Mucosa of stomach (tissue), 1 donor: Measurements from ENCODE around the gene TBC1D16.

Source experiments
- H3K27me3 ChIP-seq: one replicate; pipeline ENCODE4 v1.7.0; 2013; ENCODE audit warnings: mild to moderate bottlenecking, low read length; ENCODE audit not compliant: control insufficient read depth, insufficient read depth
- H3K36me3 ChIP-seq: one replicate; pipeline ENCODE4 v1.7.0; 2013; ENCODE audit warnings: low read length; ENCODE audit not compliant: control insufficient read depth, insufficient read depth
- H3K4me1 ChIP-seq: one replicate; pipeline ENCODE4 v1.7.0; 2013; ENCODE audit warnings: mild to moderate bottlenecking, low read length; ENCODE audit not compliant: control insufficient read depth, insufficient read depth
- H3K4me3 ChIP-seq: one replicate; pipeline ENCODE4 v1.7.0; 2013; ENCODE audit warnings: low read length
- H3K9ac ChIP-seq: one replicate; pipeline ENCODE4 v1.7.0; 2013; ENCODE audit warnings: mild to moderate bottlenecking, low read length, moderate library complexity
- H3K9me3 ChIP-seq: one replicate; pipeline ENCODE4 v1.7.0; 2013; ENCODE audit warnings: mild to moderate bottlenecking, low read length, moderate library complexity; ENCODE audit not compliant: control insufficient read depth
- donor health status: Pancreatic carcinoma.

Gene TBC1D16, protein sequence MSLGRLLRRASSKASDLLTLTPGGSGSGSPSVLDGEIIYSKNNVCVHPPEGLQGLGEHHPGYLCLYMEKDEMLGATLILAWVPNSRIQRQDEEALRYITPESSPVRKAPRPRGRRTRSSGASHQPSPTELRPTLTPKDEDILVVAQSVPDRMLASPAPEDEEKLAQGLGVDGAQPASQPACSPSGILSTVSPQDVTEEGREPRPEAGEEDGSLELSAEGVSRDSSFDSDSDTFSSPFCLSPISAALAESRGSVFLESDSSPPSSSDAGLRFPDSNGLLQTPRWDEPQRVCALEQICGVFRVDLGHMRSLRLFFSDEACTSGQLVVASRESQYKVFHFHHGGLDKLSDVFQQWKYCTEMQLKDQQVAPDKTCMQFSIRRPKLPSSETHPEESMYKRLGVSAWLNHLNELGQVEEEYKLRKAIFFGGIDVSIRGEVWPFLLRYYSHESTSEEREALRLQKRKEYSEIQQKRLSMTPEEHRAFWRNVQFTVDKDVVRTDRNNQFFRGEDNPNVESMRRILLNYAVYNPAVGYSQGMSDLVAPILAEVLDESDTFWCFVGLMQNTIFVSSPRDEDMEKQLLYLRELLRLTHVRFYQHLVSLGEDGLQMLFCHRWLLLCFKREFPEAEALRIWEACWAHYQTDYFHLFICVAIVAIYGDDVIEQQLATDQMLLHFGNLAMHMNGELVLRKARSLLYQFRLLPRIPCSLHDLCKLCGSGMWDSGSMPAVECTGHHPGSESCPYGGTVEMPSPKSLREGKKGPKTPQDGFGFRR

DNA sequence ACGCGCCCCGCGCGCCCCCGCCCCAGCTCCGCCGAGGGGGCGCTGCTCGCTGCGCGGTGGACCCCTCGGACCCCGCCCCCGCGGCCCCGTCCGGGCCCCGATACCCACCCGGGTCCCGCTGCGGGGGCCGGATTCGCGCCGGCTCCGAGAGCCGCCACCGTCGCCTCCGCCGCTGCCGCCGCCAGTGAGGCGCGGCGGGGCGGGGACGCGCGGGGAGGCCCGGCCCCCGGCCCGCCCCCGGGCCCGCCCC, at the start of gene TBC1D16:
TSS of gene TBC1D16 (minus strand) at position 186 of the 250 bp plus-strand sequence. CDS start 22,325 bp downstream, outside the sequence.
- no peaks in the 10 kb centered on the region for H3K9me3 ChIP-seq
- H3K36me3 ChIP-seq, result no peaks in the 10 kb centered on the region
- peaks cover 3% of the 10 kb centered on the region for H3K27me3 ChIP-seq
- H3K4me3 ChIP-seq, result peak within 1 kb of the TSS; percentile 74
- peak within 1 kb of the TSS; percentile 76 for H3K9ac ChIP-seq
- H3K4me1 ChIP-seq, result peaks cover 20% of the 10 kb centered on the region

DNA sequence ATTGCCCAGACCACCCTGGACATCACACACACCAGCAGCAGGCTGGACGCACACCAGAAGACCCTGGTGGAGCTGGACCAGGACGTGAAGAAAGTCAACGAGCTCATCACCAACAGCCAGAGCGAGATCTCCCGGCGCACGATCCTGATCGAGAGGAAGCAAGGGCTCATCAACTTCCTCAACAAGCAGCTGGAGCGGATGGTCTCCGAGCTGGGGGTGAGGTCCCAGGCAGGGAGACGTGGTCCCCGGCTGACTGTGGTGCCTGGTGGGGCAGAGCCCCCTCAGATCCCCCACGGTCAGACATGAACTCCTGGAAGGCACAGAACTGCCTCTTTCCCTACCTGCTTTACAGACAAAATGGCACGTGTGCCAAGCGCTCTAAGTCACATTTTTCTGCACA, 49.1 kb upstream of the TBC1D16 start:
- no peak overlapping the region for H3K4me3 ChIP-seq
- H3K36me3 ChIP-seq, result no peaks in the 10 kb centered on the region
- no peaks in the 10 kb centered on the region for H3K9me3 ChIP-seq
- no peak overlapping the region for H3K9ac ChIP-seq
- H3K27me3 ChIP-seq, result peaks cover 4% of the 10 kb centered on the region
- peaks cover 7% of the 10 kb centered on the region for H3K4me1 ChIP-seq

DNA sequence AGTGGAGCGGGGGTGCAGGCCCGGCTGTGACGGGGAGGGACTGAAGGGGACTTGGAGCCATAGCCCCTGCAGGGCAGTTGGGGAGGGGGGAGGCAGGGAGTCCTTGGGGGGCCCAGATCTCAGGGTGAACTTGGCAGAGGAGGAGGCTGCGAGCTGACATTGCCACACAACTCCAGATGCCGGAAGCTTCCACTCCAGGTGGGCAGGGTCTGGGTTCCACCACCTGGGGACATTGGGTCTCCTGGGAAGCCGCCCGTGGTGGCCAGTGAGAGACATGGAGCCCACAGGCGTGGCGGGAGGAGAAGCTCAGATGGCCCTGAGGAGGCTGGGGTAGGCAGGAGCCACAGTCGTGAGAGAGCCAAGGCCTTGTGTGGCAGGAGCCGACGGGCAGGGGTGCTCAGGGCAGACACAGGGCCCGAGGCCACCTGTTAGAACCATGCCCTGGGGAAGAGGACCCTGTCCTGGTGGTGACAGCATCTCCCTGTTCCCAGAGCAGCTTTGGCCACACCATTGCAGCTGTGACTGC, 47.5 kb upstream of the TBC1D16 start:
- Histone ChIP-seq H3K9me3 (no peaks in the 10 kb centered on the region), H3K36me3 (no peaks in the 10 kb centered on the region), H3K9ac (no peak overlapping the region), H3K4me3 (no peak overlapping the region), H3K4me1 (peaks cover 7% of the 10 kb centered on the region), H3K27me3 (peaks cover 4% of the 10 kb centered on the region)

DNA sequence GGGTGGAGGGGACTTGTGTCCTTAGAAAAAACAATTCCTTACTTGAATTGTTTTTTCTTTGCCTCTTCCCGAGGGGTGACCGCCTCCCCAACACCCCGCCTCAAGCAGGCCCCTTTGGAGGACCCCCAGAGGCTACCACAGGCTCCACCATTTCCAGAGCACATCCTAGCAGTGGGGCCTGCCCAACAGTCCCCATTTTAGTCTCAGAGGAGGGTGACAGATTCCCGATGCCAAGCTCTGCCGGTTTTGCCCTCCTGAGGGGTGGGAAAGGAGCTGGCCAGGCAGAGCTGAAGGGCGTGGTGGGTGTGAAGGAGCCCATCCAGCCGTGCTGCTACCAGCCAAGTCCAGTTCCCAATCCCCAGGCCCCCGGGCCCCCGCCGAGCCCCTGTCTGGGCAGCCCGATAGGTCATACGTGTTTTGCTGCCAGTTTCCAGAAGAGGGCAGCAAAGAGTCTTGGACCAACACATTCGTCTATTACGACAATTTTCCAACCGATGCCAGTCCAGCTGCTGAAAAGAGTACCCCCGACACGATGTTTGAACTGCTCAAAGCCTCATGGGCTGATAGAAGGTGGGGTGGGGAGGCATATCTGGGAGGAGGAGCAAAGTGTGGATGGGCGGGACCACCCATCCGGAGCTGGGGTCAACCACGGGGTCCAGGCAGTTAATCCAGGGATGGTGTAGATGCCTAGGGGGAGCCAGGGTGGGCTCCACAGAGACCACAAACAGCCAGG, 46.9 kb upstream of the TBC1D16 start:
- no peaks in the 10 kb centered on the region for H3K9me3 ChIP-seq
- peaks cover 7% of the 10 kb centered on the region for H3K4me1 ChIP-seq
- H3K27me3 ChIP-seq, result peaks cover 4% of the 10 kb centered on the region
- no peak overlapping the region for H3K9ac ChIP-seq
- H3K4me3 ChIP-seq, result no peak overlapping the region
- no peaks in the 10 kb centered on the region for H3K36me3 ChIP-seq

DNA sequence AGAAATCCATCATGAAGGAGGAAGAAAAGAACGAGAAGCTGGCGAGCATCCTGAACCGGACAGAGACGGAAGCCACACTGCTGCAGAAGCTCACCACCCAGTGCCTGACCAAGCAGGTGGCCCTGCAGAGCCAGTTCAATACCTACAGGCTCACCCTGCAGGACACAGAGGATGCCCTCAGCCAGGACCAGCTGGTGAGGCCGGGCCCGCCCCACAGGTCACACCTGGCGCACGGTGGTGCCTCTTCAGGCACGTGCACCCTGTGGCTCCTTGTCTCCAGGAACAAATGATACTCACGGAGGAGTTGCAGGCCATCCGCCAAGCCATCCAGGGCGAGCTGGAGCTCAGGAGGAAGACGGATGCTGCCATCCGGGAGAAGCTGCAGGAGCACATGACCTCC, 45.9 kb upstream of the TBC1D16 start:
- peaks cover 7% of the 10 kb centered on the region for H3K4me1 ChIP-seq
- H3K36me3 ChIP-seq, result no peaks in the 10 kb centered on the region
- no peak overlapping the region for H3K4me3 ChIP-seq
- H3K9me3 ChIP-seq, result no peaks in the 10 kb centered on the region
- H3K27me3 ChIP-seq, result no peaks in the 10 kb centered on the region
- no peak overlapping the region for H3K9ac ChIP-seq

DNA sequence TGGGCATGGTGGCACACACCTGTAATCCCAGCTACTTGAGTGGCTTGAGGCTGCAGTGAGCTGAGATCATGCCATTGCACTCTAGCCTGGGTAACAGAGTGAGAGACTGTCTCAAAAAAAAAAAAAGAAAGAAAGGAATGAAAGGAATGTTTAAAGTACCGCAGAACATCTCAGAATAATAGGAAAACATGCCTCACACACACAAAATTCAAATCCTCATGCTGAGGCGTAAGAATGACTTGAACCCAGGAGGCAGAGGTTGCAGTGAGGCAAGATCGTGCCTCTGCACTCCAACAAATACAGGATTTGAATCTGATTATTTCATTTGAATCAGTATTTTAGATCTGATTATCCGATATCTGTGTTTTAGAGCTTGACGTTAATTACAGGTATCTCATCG, 44.4 kb upstream of the TBC1D16 start:
- H3K9ac ChIP-seq, result no peak overlapping the region
- H3K4me3 ChIP-seq, result no peak overlapping the region
- no peaks in the 10 kb centered on the region for H3K36me3 ChIP-seq
- peaks cover 7% of the 10 kb centered on the region for H3K4me1 ChIP-seq
- H3K27me3 ChIP-seq, result no peaks in the 10 kb centered on the region
- no peaks in the 10 kb centered on the region for H3K9me3 ChIP-seq

DNA sequence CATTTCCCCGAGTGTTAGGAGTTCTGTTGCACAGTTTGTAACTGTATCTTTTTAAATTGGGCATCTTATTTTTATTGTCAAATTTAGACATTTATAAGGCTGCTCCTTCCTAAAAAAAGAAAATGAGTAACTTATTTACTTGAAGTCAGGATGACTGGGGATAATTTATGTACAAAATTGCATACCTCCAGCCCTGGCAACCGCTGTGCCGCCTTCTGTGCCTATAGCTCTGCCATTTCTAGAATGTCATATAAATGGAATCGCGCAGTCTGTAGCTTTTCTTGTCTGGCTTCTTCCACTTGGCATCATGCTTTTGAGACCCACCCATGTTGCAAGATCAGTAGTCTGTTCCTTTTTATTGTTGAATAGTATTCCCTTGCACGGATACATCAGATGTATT, 36.7 kb upstream of the TBC1D16 start:
- no peak overlapping the region for H3K4me3 ChIP-seq
- H3K9me3 ChIP-seq, result no peaks in the 10 kb centered on the region
- no peak overlapping the region for H3K9ac ChIP-seq
- H3K4me1 ChIP-seq, result peaks cover 28% of the 10 kb centered on the region
- no peaks in the 10 kb centered on the region for H3K36me3 ChIP-seq
- H3K27me3 ChIP-seq, result no peaks in the 10 kb centered on the region

DNA sequence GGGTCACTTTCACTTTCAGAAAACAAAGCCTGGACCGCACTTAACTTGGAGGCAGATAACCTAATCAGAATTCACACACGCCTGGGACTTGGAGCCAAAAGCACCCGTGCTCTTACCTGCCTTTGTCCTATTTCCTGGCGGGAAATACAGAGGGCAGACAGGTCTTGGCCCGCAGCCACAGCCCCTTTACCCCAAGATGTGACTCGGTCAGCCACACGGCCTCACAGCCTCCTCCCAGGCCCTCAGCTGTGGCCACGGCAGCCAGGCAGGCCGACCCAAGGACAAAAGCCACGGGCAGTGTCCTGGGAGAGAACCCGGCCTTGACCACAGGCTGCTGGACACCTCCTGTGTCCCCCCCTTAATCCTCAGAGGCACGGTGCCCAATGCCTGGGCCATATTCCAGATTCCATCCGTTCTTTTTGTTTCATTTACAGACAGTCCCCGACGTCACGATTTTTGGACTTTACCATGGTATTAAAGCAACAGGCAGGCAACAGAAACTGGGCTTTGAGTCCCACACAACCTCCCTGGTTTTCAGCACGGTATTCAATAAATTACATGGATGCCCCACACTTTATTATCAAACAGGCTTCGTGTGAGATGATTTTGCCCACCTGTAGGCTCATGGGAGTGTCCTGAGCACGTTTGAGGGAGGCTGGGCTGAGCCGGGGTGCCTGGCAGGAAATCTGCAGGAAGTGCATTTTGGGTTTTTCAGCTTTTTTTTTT, 35.6 kb upstream of the TBC1D16 start:
- peak overlapping the region; percentile 45 for H3K4me3 ChIP-seq

DNA sequence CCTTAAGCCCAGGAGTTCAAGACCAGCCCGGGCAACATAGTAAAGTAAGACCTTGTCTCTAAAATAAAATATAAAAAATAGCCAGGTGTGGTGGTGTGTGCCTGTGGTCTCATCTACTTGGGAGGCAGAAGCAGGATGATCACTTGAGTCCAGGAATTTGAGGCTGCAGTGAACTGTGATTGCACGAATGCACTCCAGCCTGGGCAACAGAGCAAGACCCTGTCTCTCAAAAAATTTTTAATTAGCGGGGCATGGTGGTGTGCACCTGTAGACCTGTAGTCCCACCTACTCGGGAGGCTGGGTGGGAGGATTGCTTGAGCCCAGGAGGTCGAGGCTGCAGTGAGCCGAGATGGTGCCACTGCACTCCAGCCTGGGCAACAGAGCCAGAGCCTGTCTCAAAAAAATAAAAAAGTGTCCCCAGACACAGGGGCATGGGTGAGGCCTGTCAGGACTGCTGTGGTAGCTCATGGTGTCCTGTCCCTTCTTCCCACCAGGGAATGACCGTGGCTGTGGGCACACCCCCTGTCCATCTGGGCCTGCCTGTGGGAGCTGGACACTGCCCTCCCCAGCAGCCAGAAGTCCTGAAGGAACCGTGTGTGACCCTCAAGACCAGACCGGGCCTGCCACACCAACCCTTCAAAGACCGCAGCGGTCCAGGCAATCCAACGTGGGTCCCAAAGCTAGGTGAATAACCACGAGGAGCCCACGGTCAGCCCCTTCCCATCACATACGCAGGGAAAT, 34.9 kb upstream of the TBC1D16 start:
- Histone ChIP-seq H3K27me3 (no peaks in the 10 kb centered on the region), H3K36me3 (no peaks in the 10 kb centered on the region), H3K4me3 (peak overlapping the region; percentile 45), H3K9me3 (no peaks in the 10 kb centered on the region), H3K9ac (peak overlapping the region; percentile 76), H3K4me1 (peaks cover 28% of the 10 kb centered on the region)

More for the DNA sequence above, 35.6 kb upstream of the TBC1D16 start:
- peak overlapping the region; percentile 76 for H3K9ac ChIP-seq
- H3K4me1 ChIP-seq, result peaks cover 28% of the 10 kb centered on the region
- H3K9me3 ChIP-seq, result no peaks in the 10 kb centered on the region
- H3K36me3 ChIP-seq, result no peaks in the 10 kb centered on the region
- no peaks in the 10 kb centered on the region for H3K27me3 ChIP-seq

DNA sequence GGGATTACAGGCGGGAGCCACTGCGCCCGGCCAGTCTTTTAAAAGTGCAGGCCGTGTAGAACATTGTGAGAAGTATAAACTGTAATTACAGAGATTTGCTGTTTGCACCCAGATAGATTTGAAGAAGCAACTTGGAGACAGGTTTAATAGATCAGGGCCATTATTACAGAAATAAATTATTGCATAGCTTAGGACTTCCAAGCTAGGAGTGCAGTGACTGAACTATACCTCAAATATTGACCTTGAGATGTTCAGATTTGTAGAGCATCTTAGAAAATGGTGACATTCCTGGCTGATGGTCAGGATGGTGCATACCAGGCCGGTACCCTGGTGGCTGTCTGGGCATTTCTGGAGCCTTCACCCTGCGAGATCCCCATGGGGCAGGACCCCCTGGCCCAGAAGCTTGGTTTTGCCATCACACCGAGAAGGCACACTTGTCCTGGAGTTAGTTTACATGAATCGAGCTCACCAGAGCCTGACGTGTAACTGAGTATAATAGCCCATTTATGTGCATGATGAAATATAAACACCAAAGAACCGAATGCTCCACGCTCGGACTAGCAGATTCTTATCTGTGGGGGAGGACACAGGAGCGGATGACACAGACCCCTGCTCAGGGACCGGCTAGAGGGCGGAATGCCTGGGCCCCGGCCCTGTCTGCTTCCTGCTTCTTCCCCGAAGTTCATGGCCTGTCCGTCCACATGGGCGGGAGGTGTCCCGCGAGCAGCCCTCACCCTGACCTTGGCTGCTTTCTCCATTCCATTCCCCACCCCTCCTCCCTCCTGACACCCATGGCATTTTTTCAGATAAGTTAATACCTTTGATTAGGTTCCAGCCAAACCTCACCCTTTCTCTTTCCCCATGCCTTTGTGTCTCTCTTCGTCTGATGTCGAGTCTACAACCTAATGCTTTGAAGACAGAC, 32.9 kb upstream of the TBC1D16 start:
- Histone ChIP-seq H3K27me3 (no peaks in the 10 kb centered on the region), H3K4me1 (peaks cover 32% of the 10 kb centered on the region), H3K9me3 (no peaks in the 10 kb centered on the region), H3K4me3 (no peak overlapping the region), H3K36me3 (no peaks in the 10 kb centered on the region), H3K9ac (peak overlapping the region; percentile 4)
